NCI-H748 (cell line): ENCODE data around the gene ZDHHC14.
"Not testable (repeated sequence)": the region's sequence is repeated elsewhere in the genome, so short reads cannot be mapped to it uniquely, and the experiment has no call there.

ENCODE experiments used
- DNase-seq: peaks from one replicate; lab custom pipeline; 2025; ENCODE audit not compliant: unreplicated experiment; lab: John Stamatoyannopoulos, UW

ZDHHC14 gene

GRCh38 chr6:157380779-157381561, at the start of gene ZDHHC14:
ZDHHC14 (plus strand) TSS chr6:157381190.
- peak; percentile 91 for DNase-seq

GRCh38 chr6:157332813-157333212, 48.2 kb upstream of the ZDHHC14 start:
- DNase-seq = no peak

GRCh38 chr6:157333537-157333936, 47.5 kb upstream of the ZDHHC14 start:
- DNase-seq = no peak

GRCh38 chr6:157333956-157334355, 47.0 kb upstream of the ZDHHC14 start:
- DNase-seq = no peak

- DNase-seq = peak; percentile 59
Observed at GRCh38 chr6:157335829-157336228, 45.2 kb upstream of the ZDHHC14 start.

- not testable (repeated sequence) for DNase-seq
Observed at GRCh38 chr6:157337276-157337675, 43.7 kb upstream of the ZDHHC14 start.

- no peak for DNase-seq
Observed at GRCh38 chr6:157337751-157338150, 43.2 kb upstream of the ZDHHC14 start.

- no peak for DNase-seq
Observed at GRCh38 chr6:157339432-157339831, 41.6 kb upstream of the ZDHHC14 start.

GRCh38 chr6:157343732-157344131, 37.3 kb upstream of the ZDHHC14 start:
- no peak for DNase-seq

GRCh38 chr6:157346373-157346772, 34.6 kb upstream of the ZDHHC14 start:
- no peak for DNase-seq

- peak; percentile 27 for DNase-seq
Observed at GRCh38 chr6:157358287-157358686, 22.7 kb upstream of the ZDHHC14 start.

GRCh38 chr6:157361886-157362285, 19.1 kb upstream of the ZDHHC14 start:
- no peak for DNase-seq

GRCh38 chr6:157364705-157365104, 16.3 kb upstream of the ZDHHC14 start:
- no peak for DNase-seq

GRCh38 chr6:157366648-157367047, 14.3 kb upstream of the ZDHHC14 start:
- DNase-seq = no peak

GRCh38 chr6:157368359-157369049, 12.5 kb upstream of the ZDHHC14 start:
- no peak for DNase-seq

GRCh38 chr6:157370755-157371154, 10.2 kb upstream of the ZDHHC14 start:
- DNase-seq = no peak

- no peak for DNase-seq
Observed at GRCh38 chr6:157372501-157373280, 8.3 kb upstream of the ZDHHC14 start.

GRCh38 chr6:157374889-157375443, 6.0 kb upstream of the ZDHHC14 start:
- no peak for DNase-seq

GRCh38 chr6:157376241-157376640, 4.7 kb upstream of the ZDHHC14 start:
- no peak for DNase-seq

- DNase-seq = peak; percentile 85
Observed at GRCh38 chr6:157376706-157377230, 4.2 kb upstream of the ZDHHC14 start.
